HepG2 (cell line): ENCODE results near the gene FAM117B.

Source experiments
- EZH2 ChIP-seq: conservative IDR thresholded peaks from 2 replicates; pipeline ENCODE4 v1.6.1; 2012; ENCODE audit warnings: mild to moderate bottlenecking, low read depth, low read length, moderate library complexity
- IKZF1 ChIP-seq: fragments of 450-650 bp; IDR thresholded peaks from 2 replicates; pipeline ENCODE4 v1.7.1; 2016
- POLR2AphosphoS5 ChIP-seq: IDR thresholded peaks from 2 replicates; pipeline ENCODE4 v1.6.1; 2012; ENCODE audit warnings: low read depth, low read length
- RFX1 ChIP-seq: fragments of 450-650 bp; IDR thresholded peaks from 2 replicates; pipeline ENCODE4 v1.6.1; 2017
- ZNF382 ChIP-seq: sonication (generic); formaldehyde crosslinking; IDR thresholded peaks from 2 replicates; pipeline ENCODE4 v1.5.0; 2020; ENCODE audit warnings: missing genetic modification reagents, mild to moderate bottlenecking, borderline replicate concordance
- TF ChIP-seq, protein P1 (sequence below): sonication (generic); formaldehyde crosslinking; IDR thresholded peaks from 2 replicates; pipeline ENCODE4 v1.5.0; 2020; ENCODE audit warnings: mild to moderate bottlenecking, missing genetic modification reagents, moderate library complexity
- TF ChIP-seq, protein P2 (sequence below): sonication (generic); formaldehyde crosslinking; IDR thresholded peaks from 2 replicates; pipeline ENCODE4 v1.4.0; 2020; ENCODE audit warnings: missing genetic modification reagents

DNA sequence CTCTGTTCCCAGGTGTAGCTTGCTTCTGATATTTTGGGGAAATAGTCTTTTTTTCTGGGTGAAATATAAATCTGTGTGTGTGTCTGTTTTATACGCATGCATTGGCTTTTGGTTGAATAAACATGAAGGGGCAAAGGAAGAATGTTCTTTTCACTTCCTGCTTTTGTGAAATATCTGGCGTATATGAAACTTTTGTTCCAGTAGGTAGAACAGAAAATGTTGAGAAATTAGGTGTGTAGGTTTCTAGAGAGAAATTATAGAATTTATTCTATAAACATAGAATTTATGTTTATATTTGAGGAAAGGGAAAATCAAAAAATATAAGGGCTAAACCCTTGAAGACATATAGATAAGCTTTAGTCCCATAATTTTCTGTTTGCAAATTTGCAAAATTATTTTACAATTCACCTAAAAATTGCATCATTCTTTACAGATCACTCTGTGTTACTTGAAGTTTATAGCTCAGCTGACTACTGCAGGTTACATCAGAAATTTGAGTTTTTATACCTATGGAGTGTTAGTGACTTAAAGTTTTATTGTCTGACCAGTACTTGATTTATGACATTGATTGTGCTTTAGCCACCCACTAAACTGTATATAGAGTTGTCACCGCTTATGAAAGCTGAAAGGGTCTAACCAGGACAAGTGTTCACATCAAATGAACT is 116.1 kb downstream of the FAM117B start:
- TF ChIP-seq EZH2 (no peak), ZNF382 (CRISPR knock-in tag) (no peak), RFX1 (no peak), IKZF1 (no peak), POLR2AphosphoS5 (no peak)
- TF ChIP-seq, protein P1, sequence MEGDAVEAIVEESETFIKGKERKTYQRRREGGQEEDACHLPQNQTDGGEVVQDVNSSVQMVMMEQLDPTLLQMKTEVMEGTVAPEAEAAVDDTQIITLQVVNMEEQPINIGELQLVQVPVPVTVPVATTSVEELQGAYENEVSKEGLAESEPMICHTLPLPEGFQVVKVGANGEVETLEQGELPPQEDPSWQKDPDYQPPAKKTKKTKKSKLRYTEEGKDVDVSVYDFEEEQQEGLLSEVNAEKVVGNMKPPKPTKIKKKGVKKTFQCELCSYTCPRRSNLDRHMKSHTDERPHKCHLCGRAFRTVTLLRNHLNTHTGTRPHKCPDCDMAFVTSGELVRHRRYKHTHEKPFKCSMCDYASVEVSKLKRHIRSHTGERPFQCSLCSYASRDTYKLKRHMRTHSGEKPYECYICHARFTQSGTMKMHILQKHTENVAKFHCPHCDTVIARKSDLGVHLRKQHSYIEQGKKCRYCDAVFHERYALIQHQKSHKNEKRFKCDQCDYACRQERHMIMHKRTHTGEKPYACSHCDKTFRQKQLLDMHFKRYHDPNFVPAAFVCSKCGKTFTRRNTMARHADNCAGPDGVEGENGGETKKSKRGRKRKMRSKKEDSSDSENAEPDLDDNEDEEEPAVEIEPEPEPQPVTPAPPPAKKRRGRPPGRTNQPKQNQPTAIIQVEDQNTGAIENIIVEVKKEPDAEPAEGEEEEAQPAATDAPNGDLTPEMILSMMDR (CRISPR knock-in tag) = no peak
- TF ChIP-seq, protein P2, sequence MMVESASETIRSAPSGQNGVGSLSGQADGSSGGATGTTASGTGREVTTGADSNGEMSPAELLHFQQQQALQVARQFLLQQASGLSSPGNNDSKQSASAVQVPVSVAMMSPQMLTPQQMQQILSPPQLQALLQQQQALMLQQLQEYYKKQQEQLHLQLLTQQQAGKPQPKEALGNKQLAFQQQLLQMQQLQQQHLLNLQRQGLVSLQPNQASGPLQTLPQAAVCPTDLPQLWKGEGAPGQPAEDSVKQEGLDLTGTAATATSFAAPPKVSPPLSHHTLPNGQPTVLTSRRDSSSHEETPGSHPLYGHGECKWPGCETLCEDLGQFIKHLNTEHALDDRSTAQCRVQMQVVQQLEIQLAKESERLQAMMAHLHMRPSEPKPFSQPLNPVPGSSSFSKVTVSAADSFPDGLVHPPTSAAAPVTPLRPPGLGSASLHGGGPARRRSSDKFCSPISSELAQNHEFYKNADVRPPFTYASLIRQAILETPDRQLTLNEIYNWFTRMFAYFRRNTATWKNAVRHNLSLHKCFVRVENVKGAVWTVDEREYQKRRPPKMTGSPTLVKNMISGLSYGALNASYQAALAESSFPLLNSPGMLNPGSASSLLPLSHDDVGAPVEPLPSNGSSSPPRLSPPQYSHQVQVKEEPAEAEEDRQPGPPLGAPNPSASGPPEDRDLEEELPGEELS (CRISPR knock-in tag) = no peak
